WTC11 (cell line): ENCODE measurements around the gene RACGAP1. TPM values are rescaled to one million over a fixed set of nuclear protein-coding genes. Genes with fewer than 3 reads are reported as not detected.
A peak's percentile ranks its signal among the peaks of the same experiment; 100 is the strongest.

Experiments
- ATAC-seq: fragments of 200-7000 bp; cut with Tn5 transposase; 2 replicates; pipeline ENCODE4 v1.10.0; 2021; ENCODE audit warnings: mild to moderate bottlenecking, moderate library complexity
- CTCF ChIA-PET: fragments of 300-600 bp; sonication (Branson Sonifier 250); formaldehyde crosslinking; loops from one replicate; lab custom pipeline; 2021; ENCODE audit warnings: antibody characterized with exemption; lab: Charles Lee
- POLR2A ChIA-PET: fragments of 350-600 bp; sonication (Branson Sonifier 250); formaldehyde crosslinking; loops from one replicate; lab custom pipeline; 2021; ENCODE audit warnings: antibody characterized with exemption; lab: Charles Lee
- DNase-seq: peaks from one replicate; pipeline ENCODE4 v3.0.0; 2021; ENCODE audit warnings: low spot score
- H3K27ac Mint-ChIP-seq: 2 replicates; pipeline ENCODE4 v1.8.0; 2021; ENCODE audit warnings: mixed read lengths
- H3K27me3 Mint-ChIP-seq: 2 replicates; pipeline ENCODE4 v1.8.0; 2021; ENCODE audit warnings: low read depth, mild to moderate bottlenecking, moderate library complexity, mixed read lengths
- H3K36me3 Mint-ChIP-seq: 2 replicates; pipeline ENCODE4 v1.8.0; 2021; ENCODE audit warnings: mixed read lengths
- H3K4me1 Mint-ChIP-seq: 2 replicates; pipeline ENCODE4 v1.8.0; 2022; ENCODE audit warnings: mixed read lengths
- H3K4me3 Mint-ChIP-seq: 2 replicates; pipeline ENCODE4 v1.8.0; 2021; ENCODE audit warnings: mild to moderate bottlenecking, moderate library complexity, mixed read lengths
- H3K9me3 Mint-ChIP-seq: 2 replicates; pipeline ENCODE4 v1.8.0; 2021; ENCODE audit warnings: mixed read lengths
- ATF3 ChIP-seq: sonication (generic); formaldehyde crosslinking; conservative IDR thresholded peaks from 2 replicates; pipeline ENCODE4 v1.8.1; 2022; ENCODE audit warnings: mild to moderate bottlenecking, missing genetic modification reagents
- CBFB ChIP-seq: sonication (generic); formaldehyde crosslinking; IDR thresholded peaks from 2 replicates; pipeline ENCODE4 v1.8.1; 2022; ENCODE audit warnings: mild to moderate bottlenecking, low read depth, missing genetic modification reagents
- CREB1 ChIP-seq: sonication (generic); formaldehyde crosslinking; IDR thresholded peaks from 2 replicates; pipeline ENCODE4 v1.8.0; 2023; ENCODE audit warnings: mild to moderate bottlenecking, missing genetic modification reagents
- CTCF ChIP-seq: fragments of 200-600 bp; IDR thresholded peaks from 2 replicates; pipeline ENCODE4 v1.8.0; 2022; ENCODE audit warnings: antibody characterized with exemption
- EMX1 ChIP-seq: fragments of 250-450 bp; sonication (Bioruptor Pico); IDR thresholded peaks from 2 replicates; pipeline ENCODE4 v1.8.0; 2021; ENCODE audit warnings: mild to moderate bottlenecking
- ETV6 ChIP-seq: sonication (generic); formaldehyde crosslinking; IDR thresholded peaks from 2 replicates; pipeline ENCODE4 v1.8.1; 2022; ENCODE audit warnings: mild to moderate bottlenecking, missing genetic modification reagents
- FOXJ3 ChIP-seq: sonication (generic); formaldehyde crosslinking; IDR thresholded peaks from 2 replicates; pipeline ENCODE4 v1.9.0; 2021; ENCODE audit warnings: missing genetic modification reagents, mild to moderate bottlenecking, borderline replicate concordance
- GABPB1 ChIP-seq: sonication (generic); formaldehyde crosslinking; IDR thresholded peaks from 2 replicates; pipeline ENCODE4 v1.8.1; 2023; ENCODE audit warnings: mild to moderate bottlenecking, missing genetic modification reagents
- GRHL2 ChIP-seq: fragments of 250-450 bp; sonication (Bioruptor Pico); IDR thresholded peaks from 2 replicates; pipeline ENCODE4 v1.8.0; 2022; ENCODE audit warnings: mild to moderate bottlenecking, moderate library complexity; ENCODE audit not compliant: insufficient replicate concordance, severe bottlenecking
- HMGA2 ChIP-seq: fragments of 250-450 bp; sonication (Bioruptor Pico); IDR thresholded peaks from 2 replicates; pipeline ENCODE4 v1.4.0; 2021; ENCODE audit warnings: mild to moderate bottlenecking, moderate library complexity
- IRF2 ChIP-seq: sonication (generic); formaldehyde crosslinking; IDR thresholded peaks from 2 replicates; pipeline ENCODE4 v1.8.0; 2022; ENCODE audit warnings: low read depth, missing genetic modification reagents, borderline replicate concordance
- KAT7 ChIP-seq: sonication (generic); formaldehyde crosslinking; IDR thresholded peaks from 2 replicates; pipeline ENCODE4 v1.8.1; 2023; ENCODE audit warnings: missing genetic modification reagents, mild to moderate bottlenecking, borderline replicate concordance
- MXD4 ChIP-seq: fragments of 250-450 bp; sonication (Bioruptor Pico); IDR thresholded peaks from 2 replicates; pipeline ENCODE4 v1.8.0; 2021; ENCODE audit warnings: mild to moderate bottlenecking, moderate library complexity, borderline replicate concordance
- MYBL2 ChIP-seq: sonication (generic); formaldehyde crosslinking; IDR thresholded peaks from 2 replicates; pipeline ENCODE4 v1.8.1; 2023; ENCODE audit warnings: mild to moderate bottlenecking, moderate library complexity, missing genetic modification reagents
- NFE2L1 ChIP-seq: sonication (generic); formaldehyde crosslinking; IDR thresholded peaks from 2 replicates; pipeline ENCODE4 v1.8.1; 2023; ENCODE audit warnings: missing genetic modification reagents
- NFYB ChIP-seq: sonication (generic); formaldehyde crosslinking; conservative IDR thresholded peaks from 2 replicates; pipeline ENCODE4 v1.8.0; 2022; ENCODE audit warnings: low read depth, missing genetic modification reagents
- NR2C2 ChIP-seq: sonication (generic); formaldehyde crosslinking; IDR thresholded peaks from 2 replicates; pipeline ENCODE4 v1.8.0; 2022; ENCODE audit warnings: mild to moderate bottlenecking, missing genetic modification reagents
- PRDM15 ChIP-seq: sonication (generic); formaldehyde crosslinking; IDR thresholded peaks from 2 replicates; pipeline ENCODE4 v1.8.0; 2022; ENCODE audit warnings: missing genetic modification reagents
- RORB ChIP-seq: fragments of 250-450 bp; sonication (Bioruptor Pico); IDR thresholded peaks from 2 replicates; pipeline ENCODE4 v1.9.0; 2021; ENCODE audit warnings: mild to moderate bottlenecking
- SOX15 ChIP-seq: fragments of 250-450 bp; sonication (Bioruptor Pico); IDR thresholded peaks from 2 replicates; pipeline ENCODE4 v1.9.0; 2021; ENCODE audit warnings: mild to moderate bottlenecking
- TEAD4 ChIP-seq: sonication (generic); formaldehyde crosslinking; IDR thresholded peaks from 2 replicates; pipeline ENCODE4 v1.8.0; 2022; ENCODE audit warnings: mild to moderate bottlenecking, missing genetic modification reagents
- USF1 ChIP-seq: sonication (generic); formaldehyde crosslinking; IDR thresholded peaks from 2 replicates; pipeline ENCODE4 v1.8.0; 2022; ENCODE audit warnings: mild to moderate bottlenecking, missing genetic modification reagents
- USF2 ChIP-seq: sonication (generic); formaldehyde crosslinking; IDR thresholded peaks from 2 replicates; pipeline ENCODE4 v1.8.1; 2023; ENCODE audit warnings: mild to moderate bottlenecking, missing genetic modification reagents, moderate library complexity
- ZNF121 ChIP-seq: sonication (generic); formaldehyde crosslinking; IDR thresholded peaks from 2 replicates; pipeline ENCODE4 v1.8.0; 2023; ENCODE audit warnings: missing genetic modification reagents
- ZNF263 ChIP-seq: sonication (generic); formaldehyde crosslinking; IDR thresholded peaks from 2 replicates; pipeline ENCODE4 v1.8.1; 2022; ENCODE audit warnings: low read depth, mild to moderate bottlenecking, moderate library complexity, missing genetic modification reagents
- ZNF281 ChIP-seq: sonication (generic); formaldehyde crosslinking; IDR thresholded peaks from 2 replicates; pipeline ENCODE4 v1.8.0; 2023; ENCODE audit warnings: mild to moderate bottlenecking, missing genetic modification reagents
- ZNF317 ChIP-seq: sonication (generic); formaldehyde crosslinking; IDR thresholded peaks from 2 replicates; pipeline ENCODE4 v1.8.1; 2023; ENCODE audit warnings: low read depth, mild to moderate bottlenecking, moderate library complexity, missing genetic modification reagents, borderline replicate concordance
- ZNF416 ChIP-seq: fragments of 250-450 bp; sonication (Bioruptor Pico); IDR thresholded peaks from 2 replicates; pipeline ENCODE4 v1.9.0; 2021; ENCODE audit warnings: mild to moderate bottlenecking, inconsistent platforms
- ZNF671 ChIP-seq: fragments of 250-450 bp; sonication (Bioruptor Pico); IDR thresholded peaks from 2 replicates; pipeline ENCODE4 v1.8.0; 2021; ENCODE audit warnings: mild to moderate bottlenecking
- total RNA-seq: library from RNA; stranded (reverse); gene quantifications from 3 replicates; pipeline ENCODE4 v1.2.3, GENCODE V29; 2021

RACGAP1 gene
- total RNA-seq, 1 experiment from 2014 or later: 87.7 TPM

GRCh38 chr12:49945394-49946080 is 79.8 kb downstream of the RACGAP1 start:
- Mint-ChIP-seq H3K4me1 (peaks cover 40% of the 10 kb centered on the region), H3K36me3 (no peaks in the 10 kb centered on the region), H3K4me3 (peak overlapping the region; percentile 61), H3K27ac (0 out of 2 replicates have a peak overlapping the region, but pooled peaks have one; percentile 18), H3K9me3 (no peaks in the 10 kb centered on the region), H3K27me3 (peaks cover 9% of the 10 kb centered on the region; the same call in 1 of the 2 replicates)
- ChIA-PET CTCF (interaction anchor here (0.5 to 8.2 kb wide), 68 partner anchors 9 to 1178 kb away, joined by 3 to 168 read pairs (median 6); partner anchors contain the start of genes AQP5, AQP6, BCDIN3D and CERS5), POLR2A (interaction anchor here (0.7 to 1.3 kb wide), 3 partner anchors 12 to 204 kb away, joined by 3 to 4 read pairs (median 4); partner anchors contain the start of genes NCKAP5L and TMBIM6)
- ATAC-seq (peak; percentile 95), DNase-seq (peak; percentile 90)
- no peak for TF ChIP-seq TEAD4 (CRISPR knock-in tag)
- TF ChIP-seq KAT7 (CRISPR knock-in tag): no peak
- TF ChIP-seq GRHL2: no peak
- no peak for TF ChIP-seq MYBL2 (CRISPR knock-in tag)
- TF ChIP-seq ZNF671 (CRISPR knock-in tag): no peak
- TF ChIP-seq RORB: no peak
- TF ChIP-seq ZNF281 (CRISPR knock-in tag): no peak
- no peak for TF ChIP-seq HMGA2 (CRISPR knock-in tag)
- TF ChIP-seq ZNF317 (CRISPR knock-in tag): no peak
- no peak for TF ChIP-seq MXD4
- TF ChIP-seq NFE2L1 (CRISPR knock-in tag): peak; percentile 31; the same call in 1 of the 2 replicates
- TF ChIP-seq USF2 (CRISPR knock-in tag): no peak
- TF ChIP-seq CBFB: no peak
- no peak for TF ChIP-seq NFYB
- no peak for TF ChIP-seq USF1
- no peak for TF ChIP-seq IRF2 (CRISPR knock-in tag)
- TF ChIP-seq GABPB1 (CRISPR knock-in tag): 0 out of 2 replicates have a peak, but pooled peaks have one; percentile 19
- no peak for TF ChIP-seq ETV6 (CRISPR knock-in tag)
- TF ChIP-seq CREB1 (CRISPR knock-in tag): no peak
- TF ChIP-seq ZNF416 (CRISPR knock-in tag): no peak
- no peak for TF ChIP-seq SOX15 (CRISPR knock-in tag)
- no peak for TF ChIP-seq FOXJ3 (CRISPR knock-in tag)
- peak; percentile 28; the same call in 1 of the 2 replicates for TF ChIP-seq ZNF121 (CRISPR knock-in tag)
- no peak for TF ChIP-seq NR2C2 (CRISPR knock-in tag)
- no peak for TF ChIP-seq EMX1 (CRISPR knock-in tag)
- TF ChIP-seq ATF3 (CRISPR knock-in tag): no peak
- peak; percentile 69 for TF ChIP-seq CTCF
- TF ChIP-seq ZNF263 (CRISPR knock-in tag): no peak
- TF ChIP-seq PRDM15 (CRISPR knock-in tag): 0 out of 2 replicates have a peak, but pooled peaks have one; percentile 44
